Ramos (cell line): Measurements from ENCODE around the gene IER5.
"Not testable (repeated sequence)": the region's sequence is repeated elsewhere in the genome, so short reads cannot be mapped to it uniquely, and the experiment has no call there.

ENCODE experiments used
- in situ Hi-C: fragments of 300-500 bp; cut with MboI; formaldehyde crosslinking; loops from one replicate; pipeline ENCODE4 v1.14.3; 2022; ENCODE audit warnings: low sequenced_read_pairs; ENCODE audit not compliant: unreplicated experiment

Gene IER5

DNA sequence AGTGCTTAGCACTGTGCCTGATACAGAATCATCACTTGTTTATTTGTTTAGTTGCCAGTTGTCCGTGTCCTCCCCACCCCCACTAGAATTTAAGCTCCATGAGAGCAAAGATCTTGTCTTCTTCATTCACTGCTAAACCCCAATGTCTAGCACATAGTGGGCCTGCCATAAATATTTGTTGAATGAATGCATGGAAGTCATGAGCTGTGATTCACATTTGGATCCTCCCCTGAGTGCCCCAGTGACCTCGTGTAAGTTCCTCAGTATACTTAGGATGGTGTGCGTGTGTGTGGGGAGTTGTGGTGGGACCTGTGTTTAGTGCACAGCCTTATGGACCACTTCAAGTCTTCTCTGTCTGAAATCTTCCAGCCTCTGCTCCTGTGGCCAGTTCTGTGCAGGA lies 23.1 kb downstream of the IER5 start:
- in situ Hi-C loops = no loop called here

- in situ Hi-C loops = no loop called here
Measured at GRCh38 chr1:181112071-181112929, 23.8 kb downstream of the IER5 start.

- in situ Hi-C loops = no loop called here
Measured at GRCh38 chr1:181113059-181113641, 24.6 kb downstream of the IER5 start.

GRCh38 chr1:181114574-181115367 lies 26.3 kb downstream of the IER5 start:
- in situ Hi-C loops = no loop called here

DNA sequence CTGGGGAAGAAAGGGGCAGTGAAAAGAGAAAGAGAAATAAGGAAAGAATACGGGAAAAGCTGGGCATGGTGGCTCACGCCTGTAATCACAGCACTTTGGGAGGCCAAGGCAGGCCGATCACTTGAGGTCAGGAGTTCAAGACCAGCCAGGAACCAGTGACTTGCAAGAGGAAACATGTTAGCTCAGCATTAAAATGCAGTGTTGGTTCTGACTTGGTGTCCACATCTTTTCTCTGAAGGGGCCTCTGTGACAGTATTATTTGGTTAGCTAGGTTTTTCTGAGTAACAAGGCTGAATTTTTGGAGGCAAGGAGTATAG lies 26.8 kb downstream of the IER5 start:
- in situ Hi-C loops = no loop called here

- in situ Hi-C loops = not testable (repeated sequence)
Measured at GRCh38 chr1:181115971-181116370, 27.5 kb downstream of the IER5 start.

GRCh38 chr1:181116819-181117390 lies 28.4 kb downstream of the IER5 start:
- in situ Hi-C loops = no loop called here

- in situ Hi-C loops = no loop called here
Measured at GRCh38 chr1:181117648-181118449, 29.3 kb downstream of the IER5 start.

- in situ Hi-C loops = no loop called here
Measured at GRCh38 chr1:181119093-181119989, 30.8 kb downstream of the IER5 start.

DNA sequence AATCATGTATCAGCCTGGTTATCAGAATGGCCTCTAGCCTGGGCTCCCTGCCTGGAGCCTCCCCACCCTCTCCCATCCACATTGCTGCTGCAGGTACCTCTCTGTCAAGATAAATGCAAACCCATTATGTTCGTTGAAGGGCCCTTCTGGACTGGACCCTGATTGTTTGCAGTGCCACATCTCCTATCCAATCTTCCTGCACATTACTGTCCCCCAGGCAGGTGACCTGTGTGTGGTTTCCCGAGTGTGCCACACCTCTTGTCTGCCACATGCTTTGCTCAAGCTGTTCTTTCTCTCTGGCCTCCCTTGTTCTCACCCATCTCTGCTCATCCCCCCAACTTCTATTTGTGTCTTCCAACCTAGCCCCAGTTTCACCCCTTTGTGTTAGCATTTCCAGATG lies 32.4 kb downstream of the IER5 start:
- in situ Hi-C loops = no loop called here

GRCh38 chr1:181121498-181121897 lies 33.0 kb downstream of the IER5 start:
- in situ Hi-C loops = no loop called here

- in situ Hi-C loops = no loop called here
Measured at GRCh38 chr1:181122222-181122621, 33.7 kb downstream of the IER5 start.

GRCh38 chr1:181123173-181123572 lies 34.7 kb downstream of the IER5 start:
- in situ Hi-C loops = no loop called here

- in situ Hi-C loops = no loop called here
Measured at GRCh38 chr1:181124291-181124751, 35.8 kb downstream of the IER5 start.

DNA sequence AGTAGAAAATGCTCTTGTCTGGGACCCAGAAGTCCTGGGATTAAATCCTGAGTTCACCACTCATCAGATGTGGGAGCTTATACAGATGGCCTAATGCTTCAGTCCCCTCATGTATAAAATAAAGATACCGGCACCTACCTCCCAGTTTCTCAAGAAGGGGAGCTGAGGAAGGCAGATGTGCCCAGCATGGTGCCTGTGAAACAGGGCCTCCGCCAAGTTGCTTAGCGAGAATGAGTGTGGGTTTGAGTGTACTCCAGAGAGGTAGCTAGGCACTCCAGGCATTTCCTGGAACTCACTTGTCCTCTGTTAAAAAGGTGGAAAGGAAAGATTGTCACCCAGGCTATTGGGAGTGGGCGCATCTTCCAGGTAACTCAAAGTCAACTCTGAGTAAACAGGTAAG lies 37.8 kb downstream of the IER5 start:
- in situ Hi-C loops = no loop called here

DNA sequence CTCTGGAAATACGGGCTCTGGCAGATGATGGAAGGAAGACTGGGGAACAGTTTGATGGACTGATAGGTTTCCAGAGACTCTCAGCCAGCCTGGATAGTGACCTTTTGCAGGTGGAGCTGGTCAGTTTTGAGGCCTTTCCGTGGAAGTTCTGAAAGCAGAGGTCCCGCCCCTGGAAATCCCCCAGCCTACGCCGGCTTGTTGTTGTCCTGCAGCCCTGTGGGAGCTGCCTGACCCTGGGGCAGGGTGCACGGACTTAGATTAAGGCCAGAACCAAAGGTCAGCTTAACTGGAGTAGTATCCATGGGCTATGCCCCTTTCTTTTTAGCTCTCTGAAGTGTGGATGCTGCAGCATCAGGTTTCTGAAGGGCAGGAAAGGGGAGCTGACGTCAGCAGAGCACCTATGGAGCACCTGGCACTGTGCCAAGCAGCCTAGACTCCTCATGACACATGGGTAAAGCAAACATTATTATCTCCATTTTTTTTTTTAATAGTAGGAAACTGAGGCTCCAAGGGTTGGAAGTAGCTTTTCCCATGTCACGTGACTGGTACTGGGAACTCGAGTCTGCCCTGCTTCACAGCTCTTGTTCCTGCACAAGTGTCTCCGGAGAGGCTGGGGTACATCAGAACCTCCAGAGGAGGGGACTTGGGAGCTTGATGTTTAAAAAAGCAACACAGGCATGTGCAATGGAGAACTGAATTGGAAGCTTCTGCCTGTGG lies 38.5 kb downstream of the IER5 start:
- in situ Hi-C loops = no loop called here

GRCh38 chr1:181127898-181128453 lies 39.5 kb downstream of the IER5 start:
- in situ Hi-C loops = no loop called here
